SU-DHL-6 (cell line): ENCODE data around the gene VSTM2B.

Source experiments
- H2AFZ ChIP-seq: fragments of 200-600 bp; sonication (generic); 2 replicates; pipeline ENCODE4 v1.6.1; 2014; ENCODE audit warnings: low read depth, mild to moderate bottlenecking, moderate library complexity, mixed read lengths, antibody characterized with exemption, low read length; ENCODE audit not compliant: severe bottlenecking
- H3F3A ChIP-seq: fragments of 200-600 bp; shearing (Covaris generic); 2 replicates; pipeline ENCODE4 v1.6.0; 2016; ENCODE audit warnings: antibody characterized with exemption, mild to moderate bottlenecking; ENCODE audit not compliant: insufficient read depth
- H3K27ac ChIP-seq: fragments of 200-600 bp; sonication (generic); 2 replicates; pipeline ENCODE4 v1.5.1; 2016; ENCODE audit warnings: low read depth, mild to moderate bottlenecking, low read length, moderate library complexity, mixed read lengths
- H3K27me3 ChIP-seq: fragments of 200-600 bp; sonication (generic), shearing (Covaris generic); 2 replicates; pipeline ENCODE4 v1.6.0; 2014; ENCODE audit warnings: mild to moderate bottlenecking, low read length
- H3K36me3 ChIP-seq: fragments of 200-600 bp; sonication (generic); 2 replicates; pipeline ENCODE4 v1.6.1; 2014; ENCODE audit warnings: mild to moderate bottlenecking, low read length, mixed read lengths
- H3K4me2 ChIP-seq: fragments of 300-600, 200-600 bp; shearing (Covaris generic), sonication (generic); 2 replicates; pipeline ENCODE4 v1.6.0; 2014; ENCODE audit warnings: low read length, low read depth, mild to moderate bottlenecking; ENCODE audit not compliant: poor library complexity, severe bottlenecking
- H3K4me3 ChIP-seq: fragments of 200-600 bp; sonication (generic); 2 replicates; pipeline ENCODE4 v1.5.1; 2014; ENCODE audit warnings: antibody characterized with exemption, low read length, mild to moderate bottlenecking, mixed read lengths; ENCODE audit not compliant: insufficient read depth, poor library complexity, severe bottlenecking
- H3K79me2 ChIP-seq: fragments of 200-600 bp; sonication (generic); 2 replicates; pipeline ENCODE4 v1.6.1; 2014; ENCODE audit warnings: mild to moderate bottlenecking, low read length, moderate library complexity; ENCODE audit not compliant: insufficient read depth
- H3K9ac ChIP-seq: fragments of 200-600 bp; sonication (generic); 2 replicates; pipeline ENCODE4 v1.7.0; 2014; ENCODE audit warnings: mild to moderate bottlenecking, low read length
- H3K9me2 ChIP-seq: fragments of 200-600 bp; sonication (generic); replicated peaks from 2 replicates; pipeline ENCODE4 v1.6.1; 2014; ENCODE audit warnings: low read length; ENCODE audit not compliant: insufficient read depth
- H3K9me3 ChIP-seq: fragments of 200-600 bp; sonication (generic); 2 replicates; pipeline ENCODE4 v1.6.1; 2014; ENCODE audit warnings: low read length, mixed read lengths; ENCODE audit not compliant: insufficient read depth
- H4K20me1 ChIP-seq: fragments of 200-600 bp; sonication (generic); 2 replicates; pipeline ENCODE4 v1.6.1; 2014; ENCODE audit warnings: low read depth, mild to moderate bottlenecking, antibody characterized with exemption, low read length, moderate library complexity, mixed read lengths
- EZH2phosphoT487 ChIP-seq: fragments of 200-600 bp; sonication (generic), shearing (Covaris generic); conservative IDR thresholded peaks from 2 replicates; pipeline ENCODE4 v1.6.1; 2018; ENCODE audit warnings: mild to moderate bottlenecking, antibody characterized with exemption, low read length, moderate library complexity, mixed read lengths
- TF ChIP-seq, protein P1 (sequence below): fragments of 200-600 bp; sonication (generic); IDR thresholded peaks from one replicate; pipeline ENCODE4 v1.5.1; 2017; ENCODE audit warnings: antibody characterized with exemption, mild to moderate bottlenecking, low read length, moderate library complexity; ENCODE audit not compliant: insufficient read depth, poor library complexity, severe bottlenecking

The VSTM2B gene

DNA sequence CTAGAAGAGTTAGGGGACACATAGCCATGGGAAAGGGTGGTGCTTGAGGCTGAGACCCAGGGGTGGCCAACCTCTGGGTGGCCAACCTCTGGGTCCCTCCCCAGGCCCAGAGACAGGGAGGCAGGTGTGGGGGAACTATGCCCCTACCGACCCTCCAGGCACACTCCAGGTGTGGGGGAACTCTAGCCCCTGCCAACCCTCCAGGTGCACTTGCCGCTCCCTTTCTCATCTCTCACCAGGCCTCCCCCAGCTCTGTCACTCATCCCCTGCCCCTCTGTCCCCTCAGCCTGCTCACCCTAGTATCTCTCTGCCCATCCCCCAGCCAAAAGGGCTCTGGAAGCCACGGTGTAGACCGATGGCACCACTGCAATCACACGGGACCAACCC, 10.6 kb upstream of the VSTM2B start:
- H3K27me3 ChIP-seq: no peaks in the 10 kb centered on the region
- H3K79me2 ChIP-seq: no peaks in the 10 kb centered on the region
- H3K4me2 ChIP-seq: no peak overlapping the region
- no peaks in the 10 kb centered on the region for H3K36me3 ChIP-seq
- no peaks in the 10 kb centered on the region for H3K9me2 ChIP-seq
- H4K20me1 ChIP-seq: no peaks in the 10 kb centered on the region
- H2AFZ ChIP-seq: no peak overlapping the region
- no peak overlapping the region for H3K4me3 ChIP-seq
- no peaks in the 10 kb centered on the region for H3K9me3 ChIP-seq
- no peak for TF ChIP-seq EZH2phosphoT487
- TF ChIP-seq, protein P1, sequence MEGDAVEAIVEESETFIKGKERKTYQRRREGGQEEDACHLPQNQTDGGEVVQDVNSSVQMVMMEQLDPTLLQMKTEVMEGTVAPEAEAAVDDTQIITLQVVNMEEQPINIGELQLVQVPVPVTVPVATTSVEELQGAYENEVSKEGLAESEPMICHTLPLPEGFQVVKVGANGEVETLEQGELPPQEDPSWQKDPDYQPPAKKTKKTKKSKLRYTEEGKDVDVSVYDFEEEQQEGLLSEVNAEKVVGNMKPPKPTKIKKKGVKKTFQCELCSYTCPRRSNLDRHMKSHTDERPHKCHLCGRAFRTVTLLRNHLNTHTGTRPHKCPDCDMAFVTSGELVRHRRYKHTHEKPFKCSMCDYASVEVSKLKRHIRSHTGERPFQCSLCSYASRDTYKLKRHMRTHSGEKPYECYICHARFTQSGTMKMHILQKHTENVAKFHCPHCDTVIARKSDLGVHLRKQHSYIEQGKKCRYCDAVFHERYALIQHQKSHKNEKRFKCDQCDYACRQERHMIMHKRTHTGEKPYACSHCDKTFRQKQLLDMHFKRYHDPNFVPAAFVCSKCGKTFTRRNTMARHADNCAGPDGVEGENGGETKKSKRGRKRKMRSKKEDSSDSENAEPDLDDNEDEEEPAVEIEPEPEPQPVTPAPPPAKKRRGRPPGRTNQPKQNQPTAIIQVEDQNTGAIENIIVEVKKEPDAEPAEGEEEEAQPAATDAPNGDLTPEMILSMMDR: no peak
- H3K27ac ChIP-seq: no peak overlapping the region
- no peak overlapping the region for H3K9ac ChIP-seq
- no peaks in the 10 kb centered on the region for H3F3A ChIP-seq

DNA sequence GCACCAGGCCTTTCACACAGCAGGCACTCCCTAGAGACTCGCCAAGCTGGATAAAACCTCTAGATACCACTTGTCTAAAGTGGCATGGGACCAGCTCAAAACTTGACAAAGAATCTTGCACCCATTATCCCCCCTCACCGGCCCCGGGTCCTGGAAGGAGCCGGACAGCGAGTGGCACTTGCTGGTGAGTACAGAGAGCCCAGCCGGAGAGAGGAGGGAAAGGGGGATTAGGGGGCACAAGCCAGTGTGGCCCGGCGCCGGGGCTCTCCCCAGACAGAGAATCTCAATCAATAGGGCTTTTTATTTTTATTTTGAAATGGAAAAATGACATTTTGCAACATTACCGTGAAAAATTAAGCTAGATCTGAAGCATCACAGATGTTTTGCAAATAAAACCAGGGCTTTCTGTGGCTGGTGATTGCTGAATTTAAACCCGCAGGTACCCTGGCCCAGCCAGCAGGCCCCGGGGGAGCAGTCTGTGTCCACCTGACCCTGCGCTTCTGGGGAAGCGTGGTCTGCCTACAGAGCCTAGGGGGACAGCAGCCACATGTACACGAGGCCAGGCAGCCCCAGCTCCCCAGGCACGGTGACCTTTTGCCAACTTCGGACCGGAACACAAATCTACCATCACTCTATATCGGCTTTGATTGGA, 10.0 kb upstream of the VSTM2B start:
- H2AFZ ChIP-seq: no peak overlapping the region
- no peaks in the 10 kb centered on the region for H3K79me2 ChIP-seq
- no peaks in the 10 kb centered on the region for H3K9me2 ChIP-seq
- TF ChIP-seq EZH2phosphoT487: no peak
- TF ChIP-seq, protein P1: no peak
- H3K4me2 ChIP-seq: no peak overlapping the region
- H4K20me1 ChIP-seq: no peaks in the 10 kb centered on the region
- H3K27me3 ChIP-seq: no peaks in the 10 kb centered on the region
- H3K4me3 ChIP-seq: no peak overlapping the region
- no peaks in the 10 kb centered on the region for H3K9me3 ChIP-seq
- no peak overlapping the region for H3K27ac ChIP-seq
- no peak overlapping the region for H3K9ac ChIP-seq
- H3F3A ChIP-seq: no peaks in the 10 kb centered on the region
- no peaks in the 10 kb centered on the region for H3K36me3 ChIP-seq

DNA sequence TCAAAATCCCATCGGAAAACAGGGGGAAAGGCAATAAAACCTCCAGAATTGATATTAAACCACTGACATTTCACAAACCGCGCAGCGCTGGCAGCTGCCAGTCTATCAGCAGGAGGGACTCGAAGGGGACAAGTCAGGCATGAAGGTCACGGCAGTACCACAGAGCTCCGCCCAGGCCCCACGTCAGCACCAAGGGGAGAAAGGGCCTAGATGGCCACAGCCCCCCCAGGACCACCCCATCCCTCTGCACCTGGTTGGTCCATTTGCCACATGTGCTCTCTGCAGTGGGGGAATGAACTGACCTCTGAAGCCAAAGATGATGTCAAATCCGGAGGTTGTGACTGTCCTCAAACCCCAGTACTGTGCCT, 9.5 kb upstream of the VSTM2B start:
- no peak overlapping the region for H3K27ac ChIP-seq
- H3K79me2 ChIP-seq: no peaks in the 10 kb centered on the region
- no peak for TF ChIP-seq EZH2phosphoT487
- TF ChIP-seq, protein P1: no peak
- no peak overlapping the region for H3K4me3 ChIP-seq
- H2AFZ ChIP-seq: no peak overlapping the region
- H4K20me1 ChIP-seq: no peaks in the 10 kb centered on the region
- H3K27me3 ChIP-seq: no peaks in the 10 kb centered on the region
- no peaks in the 10 kb centered on the region for H3F3A ChIP-seq
- H3K9ac ChIP-seq: no peak overlapping the region
- H3K9me2 ChIP-seq: no peaks in the 10 kb centered on the region
- no peaks in the 10 kb centered on the region for H3K9me3 ChIP-seq
- H3K36me3 ChIP-seq: no peaks in the 10 kb centered on the region
- H3K4me2 ChIP-seq: no peak overlapping the region
